ENCODE measurements around the gene SLC43A2.
A peak's percentile ranks its signal among the peaks of the same experiment; 100 is the strongest.

SLC43A2 gene

DNA sequence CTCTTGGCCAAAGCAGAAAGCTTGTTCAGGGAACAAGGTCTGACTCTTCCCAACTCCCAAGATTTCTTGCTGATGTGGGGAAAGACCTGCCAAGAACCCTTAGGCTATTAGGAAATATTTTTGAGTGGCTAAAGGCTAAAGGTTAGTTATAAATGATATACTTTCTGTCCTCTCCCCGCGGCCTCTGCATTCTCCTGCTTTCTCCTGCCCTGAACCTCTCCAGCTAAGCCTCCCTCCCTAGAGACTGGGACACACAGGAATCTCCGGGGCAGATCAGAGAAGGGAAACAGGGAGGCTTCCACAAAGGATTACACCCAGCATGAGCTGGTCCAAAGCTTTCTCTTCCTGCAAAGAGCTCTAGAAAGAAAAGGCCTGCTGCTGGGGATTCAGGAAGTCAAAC lies 2.3 kb downstream of the SLC43A2 start:
- Histone ChIP-seq H3K9ac (ENCODE audit: low read depth, low read length, poor library complexity) (no peak overlapping the region), H3K4me2 (ENCODE audit: insufficient read depth, low read length, poor library complexity, severe bottlenecking) (peak overlapping the region; percentile 23), H3K27me3 (ENCODE audit: control insufficient read depth in 3 of 3, insufficient read depth in 3 of 3, low read depth in 1 of 3, low read length in 3 of 3) (peaks cover 0 to 11% (median 0%) of the 10 kb centered on the region in 3 experiments), H3K4me3 (ENCODE audit: low read length in 2 of 2) (peak overlapping the region in 1 of 2 donors; percentile 100), H3K18ac (ENCODE audit: low read length) (no peak overlapping the region), H2BK5ac (ENCODE audit: low read length) (no peak overlapping the region), H3K36me3 (replicated peaks in 1 of 2; ENCODE audit: control insufficient read depth in 2 of 2, insufficient read depth in 2 of 2, low read length in 2 of 2) (peaks cover 0 to 52% of the 10 kb centered on the region in 2 donors), H4K8ac (ENCODE audit: low read depth, low read length) (no peak overlapping the region), H2BK12ac (ENCODE audit: low read length) (no peak overlapping the region), H3K23ac (ENCODE audit: low read depth, low read length, poor library complexity) (no peak overlapping the region), H2AFZ (ENCODE audit: low read length) (no peak overlapping the region), H3K9me3 (replicated peaks in 1 of 2; ENCODE audit: control insufficient read depth in 2 of 2, insufficient read depth in 1 of 2, low read depth in 1 of 2, low read length in 2 of 2) (no peaks in the 10 kb centered on the region), H4K91ac (ENCODE audit: low read depth, low read length, poor library complexity) (no peak overlapping the region), H3K14ac (ENCODE audit: low read length) (no peak overlapping the region), H3K4ac (ENCODE audit: low read length) (no peak overlapping the region), H2AK5ac (ENCODE audit: low read depth, low read length) (no peak overlapping the region), H2BK120ac (ENCODE audit: low read depth, low read length) (no peak overlapping the region), H3K79me1 (ENCODE audit: low read depth, low read length) (no peaks in the 10 kb centered on the region), H2BK15ac (ENCODE audit: low read length) (no peak overlapping the region), H3K27ac (replicated peaks; ENCODE audit: low read length) (peak overlapping the region; percentile 1), H3K4me1 (ENCODE audit: control insufficient read depth in 2 of 2, insufficient read depth in 1 of 2, low read depth in 1 of 2, low read length in 2 of 2) (peaks cover 14 to 27% of the 10 kb centered on the region in 2 donors)
- DNase-seq (ENCODE audit: low spot score): no peak
- no CpG with 5 or more reads among the region's 3 CpGs for WGBS, 2 donors (ENCODE audit: extremely low coverage in 2 of 2, insufficient read length in 2 of 2, insufficient replicate concordance in 1 of 2)

DNA sequence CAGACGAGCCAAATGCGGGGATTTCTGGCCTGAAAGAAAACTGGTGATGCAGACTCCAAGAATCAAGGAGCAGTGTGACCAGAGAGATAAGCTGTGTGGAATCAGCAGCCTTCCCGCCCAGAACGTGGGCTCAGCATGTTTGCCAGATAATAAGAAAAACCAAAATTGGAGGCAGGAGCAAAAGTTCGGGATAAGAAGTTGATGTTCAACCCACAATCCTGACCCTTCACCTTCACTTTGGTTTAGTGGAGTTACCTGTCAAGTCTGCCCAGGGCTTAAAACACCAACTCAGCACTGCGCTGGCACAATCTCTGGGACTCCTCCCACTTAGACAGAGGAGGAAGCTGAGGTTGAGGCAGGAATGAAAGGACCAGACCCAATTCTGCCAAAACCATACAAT lies 3.1 kb downstream of the SLC43A2 start:
- Histone ChIP-seq H2AFZ (ENCODE audit: low read length) (no peak overlapping the region), H3K9ac (ENCODE audit: low read depth, low read length, poor library complexity) (no peak overlapping the region), H3K9me3 (replicated peaks in 1 of 2; ENCODE audit: control insufficient read depth in 2 of 2, insufficient read depth in 1 of 2, low read depth in 1 of 2, low read length in 2 of 2) (no peaks in the 10 kb centered on the region), H3K4me2 (ENCODE audit: insufficient read depth, low read length, poor library complexity, severe bottlenecking) (no peak overlapping the region), H2BK5ac (ENCODE audit: low read length) (no peak overlapping the region), H2BK12ac (ENCODE audit: low read length) (no peak overlapping the region), H2BK15ac (ENCODE audit: low read length) (no peak overlapping the region), H3K4ac (ENCODE audit: low read length) (no peak overlapping the region), H4K8ac (ENCODE audit: low read depth, low read length) (no peak overlapping the region), H3K36me3 (replicated peaks in 1 of 2; ENCODE audit: control insufficient read depth in 2 of 2, insufficient read depth in 2 of 2, low read length in 2 of 2) (peaks cover 0 to 59% of the 10 kb centered on the region in 2 donors), H3K4me1 (ENCODE audit: control insufficient read depth in 2 of 2, insufficient read depth in 1 of 2, low read depth in 1 of 2, low read length in 2 of 2) (peaks cover 19 to 27% of the 10 kb centered on the region in 2 donors), H3K4me3 (ENCODE audit: low read length in 2 of 2) (no peak overlapping the region), H3K27ac (replicated peaks; ENCODE audit: low read length) (no peak overlapping the region), H4K91ac (ENCODE audit: low read depth, low read length, poor library complexity) (no peak overlapping the region), H3K27me3 (ENCODE audit: control insufficient read depth in 3 of 3, insufficient read depth in 3 of 3, low read depth in 1 of 3, low read length in 3 of 3) (peaks cover 0 to 9% (median 0%) of the 10 kb centered on the region in 3 experiments), H2AK5ac (ENCODE audit: low read depth, low read length) (no peak overlapping the region), H3K14ac (ENCODE audit: low read length) (peak overlapping the region; percentile 47), H3K23ac (ENCODE audit: low read depth, low read length, poor library complexity) (no peak overlapping the region), H2BK120ac (ENCODE audit: low read depth, low read length) (no peak overlapping the region), H3K79me1 (ENCODE audit: low read depth, low read length) (no peaks in the 10 kb centered on the region), H3K18ac (ENCODE audit: low read length) (no peak overlapping the region)
- no CpG with 5 or more reads among the region's 6 CpGs for WGBS, 2 donors (ENCODE audit: extremely low coverage in 2 of 2, insufficient read length in 2 of 2, insufficient replicate concordance in 1 of 2)
- DNase-seq (ENCODE audit: low spot score): no peak

DNA sequence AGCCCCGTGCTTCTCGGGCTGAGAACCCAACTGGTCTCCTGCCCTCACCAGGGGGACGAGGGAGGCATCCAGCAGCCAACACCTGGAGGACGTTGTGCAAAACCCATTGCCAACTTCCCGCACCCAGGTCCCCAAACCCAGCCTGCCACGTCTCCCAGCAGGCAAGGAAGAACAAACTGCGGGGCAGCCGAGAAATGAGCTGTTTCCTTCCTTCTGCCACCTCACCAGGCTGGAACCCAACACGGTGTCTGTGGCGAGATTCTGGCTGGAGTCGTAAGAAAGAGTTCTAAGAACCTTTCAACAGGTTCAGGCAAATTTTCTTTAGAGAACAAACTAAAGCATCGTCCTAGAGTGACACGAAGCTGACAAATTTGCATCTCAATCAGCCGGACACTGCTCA lies 3.6 kb downstream of the SLC43A2 start:
- H3K14ac ChIP-seq (ENCODE audit: low read length): no peak overlapping the region
- no peak overlapping the region for H4K8ac ChIP-seq (ENCODE audit: low read depth, low read length)
- no peaks in the 10 kb centered on the region for H3K79me1 ChIP-seq (ENCODE audit: low read depth, low read length)
- WGBS, 2 donors (ENCODE audit: extremely low coverage in 2 of 2, insufficient read length in 2 of 2, insufficient replicate concordance in 1 of 2): no CpG with 5 or more reads among the region's 14 CpGs
- H3K4me3 ChIP-seq (ENCODE audit: low read length in 2 of 2): no peak overlapping the region
- peak overlapping the region; percentile 15 for H2BK5ac ChIP-seq (ENCODE audit: low read length)
- peaks cover 0 to 64% of the 10 kb centered on the region in 2 donors for H3K36me3 ChIP-seq (replicated peaks in 1 of 2; ENCODE audit: control insufficient read depth in 2 of 2, insufficient read depth in 2 of 2, low read length in 2 of 2)
- H3K23ac ChIP-seq (ENCODE audit: low read depth, low read length, poor library complexity): no peak overlapping the region
- H3K18ac ChIP-seq (ENCODE audit: low read length): peak overlapping the region; percentile 28
- H3K9me3 ChIP-seq (replicated peaks in 1 of 2; ENCODE audit: control insufficient read depth in 2 of 2, insufficient read depth in 1 of 2, low read depth in 1 of 2, low read length in 2 of 2): no peaks in the 10 kb centered on the region
- H3K9ac ChIP-seq (ENCODE audit: low read depth, low read length, poor library complexity): no peak overlapping the region
- no peak overlapping the region for H4K91ac ChIP-seq (ENCODE audit: low read depth, low read length, poor library complexity)
- peaks cover 0 to 7% (median 0%) of the 10 kb centered on the region in 3 experiments for H3K27me3 ChIP-seq (ENCODE audit: control insufficient read depth in 3 of 3, insufficient read depth in 3 of 3, low read depth in 1 of 3, low read length in 3 of 3)
- H3K4me1 ChIP-seq (ENCODE audit: control insufficient read depth in 2 of 2, insufficient read depth in 1 of 2, low read depth in 1 of 2, low read length in 2 of 2): peaks cover 19 to 27% of the 10 kb centered on the region in 2 donors
- H3K4me2 ChIP-seq (ENCODE audit: insufficient read depth, low read length, poor library complexity, severe bottlenecking): no peak overlapping the region
- H2AFZ ChIP-seq (ENCODE audit: low read length): no peak overlapping the region
- no peak overlapping the region for H3K27ac ChIP-seq (replicated peaks; ENCODE audit: low read length)
- no peak overlapping the region for H2BK120ac ChIP-seq (ENCODE audit: low read depth, low read length)
- no peak overlapping the region for H3K4ac ChIP-seq (ENCODE audit: low read length)
- H2BK12ac ChIP-seq (ENCODE audit: low read length): no peak overlapping the region
- DNase-seq (ENCODE audit: low spot score): no peak
- no peak overlapping the region for H2BK15ac ChIP-seq (ENCODE audit: low read length)
- H2AK5ac ChIP-seq (ENCODE audit: low read depth, low read length): peak overlapping the region; percentile 6

DNA sequence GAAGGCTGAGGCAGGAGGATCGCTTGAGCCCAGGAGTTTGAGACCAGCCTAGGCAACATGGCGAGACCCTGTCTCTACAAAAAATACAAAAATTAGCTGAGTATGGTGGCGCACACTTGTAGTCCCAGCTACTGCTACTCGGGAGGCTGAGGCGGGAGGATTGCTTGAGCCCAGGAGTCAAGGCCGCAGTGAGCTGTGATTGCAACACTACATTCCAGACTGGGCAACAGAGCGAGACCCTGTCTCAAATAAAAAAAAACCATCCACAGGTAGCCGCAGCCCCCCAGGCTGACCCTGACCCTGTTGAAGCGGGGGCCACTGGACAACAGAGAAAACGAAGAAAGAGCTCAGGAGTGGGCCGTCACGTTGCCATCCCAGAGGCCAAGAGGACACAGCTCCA lies 4.0 kb downstream of the SLC43A2 start:
- H2AFZ ChIP-seq (ENCODE audit: low read length): no peak overlapping the region
- H2BK15ac ChIP-seq (ENCODE audit: low read length): no peak overlapping the region
- WGBS, 2 donors (ENCODE audit: extremely low coverage in 2 of 2, insufficient read length in 2 of 2, insufficient replicate concordance in 1 of 2): no CpG with 5 or more reads among the region's 12 CpGs

More for the DNA sequence above, 4.0 kb downstream of the SLC43A2 start:
- H3K23ac ChIP-seq (ENCODE audit: low read depth, low read length, poor library complexity): no peak overlapping the region
- no peak overlapping the region for H3K4ac ChIP-seq (ENCODE audit: low read length)
- H4K8ac ChIP-seq (ENCODE audit: low read depth, low read length): no peak overlapping the region
- H2BK5ac ChIP-seq (ENCODE audit: low read length): peak overlapping the region; percentile 15
- H3K36me3 ChIP-seq (replicated peaks in 1 of 2; ENCODE audit: control insufficient read depth in 2 of 2, insufficient read depth in 2 of 2, low read length in 2 of 2): peaks cover 0 to 66% of the 10 kb centered on the region in 2 donors
- no peak overlapping the region for H3K27ac ChIP-seq (replicated peaks; ENCODE audit: low read length)
- H3K4me3 ChIP-seq (ENCODE audit: low read length in 2 of 2): no peak overlapping the region
- H3K4me1 ChIP-seq (ENCODE audit: control insufficient read depth in 2 of 2, insufficient read depth in 1 of 2, low read depth in 1 of 2, low read length in 2 of 2): peaks cover 21 to 25% of the 10 kb centered on the region in 2 donors
- H3K79me1 ChIP-seq (ENCODE audit: low read depth, low read length): peaks cover 2% of the 10 kb centered on the region
- peaks cover 0 to 4% (median 0%) of the 10 kb centered on the region in 3 experiments for H3K27me3 ChIP-seq (ENCODE audit: control insufficient read depth in 3 of 3, insufficient read depth in 3 of 3, low read depth in 1 of 3, low read length in 3 of 3)
- peak overlapping the region; percentile 24 for H3K9ac ChIP-seq (ENCODE audit: low read depth, low read length, poor library complexity)
- no peaks in the 10 kb centered on the region for H3K9me3 ChIP-seq (replicated peaks in 1 of 2; ENCODE audit: control insufficient read depth in 2 of 2, insufficient read depth in 1 of 2, low read depth in 1 of 2, low read length in 2 of 2)
- H2BK12ac ChIP-seq (ENCODE audit: low read length): no peak overlapping the region
- DNase-seq (ENCODE audit: low spot score): no peak
- no peak overlapping the region for H3K18ac ChIP-seq (ENCODE audit: low read length)
- peak overlapping the region; percentile 6 for H2AK5ac ChIP-seq (ENCODE audit: low read depth, low read length)
- no peak overlapping the region for H4K91ac ChIP-seq (ENCODE audit: low read depth, low read length, poor library complexity)
- no peak overlapping the region for H3K4me2 ChIP-seq (ENCODE audit: insufficient read depth, low read length, poor library complexity, severe bottlenecking)
- no peak overlapping the region for H3K14ac ChIP-seq (ENCODE audit: low read length)
- H2BK120ac ChIP-seq (ENCODE audit: low read depth, low read length): no peak overlapping the region
